Measurements from ENCODE around the gene OPRL1. TPM values are rescaled to one million over a fixed set of nuclear protein-coding genes. Genes with fewer than 3 reads are reported as not detected.

The OPRL1 gene
- total RNA-seq, 1 experiment from 2014 or later = 0.59 TPM

DNA sequence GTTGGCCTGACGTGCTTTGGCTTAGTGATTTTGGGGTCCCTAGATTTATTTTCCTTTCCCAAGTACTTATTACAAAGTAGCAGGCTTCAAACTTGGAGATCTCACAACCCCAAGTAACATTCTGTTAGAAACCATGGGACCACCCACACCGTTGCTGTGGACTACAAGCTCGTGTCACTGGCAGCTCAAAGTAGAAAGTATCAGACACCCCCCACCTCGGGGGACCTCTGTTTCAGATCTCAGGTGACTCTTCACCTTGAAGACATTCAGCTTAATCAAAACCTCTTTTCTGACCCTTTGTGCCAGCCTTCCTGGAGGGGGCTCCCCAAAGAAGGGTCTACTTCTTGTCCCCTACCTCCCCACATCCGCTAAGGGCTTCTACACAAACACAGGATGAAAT lies 68.7 kb downstream of the OPRL1 start:
- Histone ChIP-seq H3K4me1 (no peaks in the 10 kb centered on the region), H3K4me3 (ENCODE audit: low read depth, low read length) (no peak overlapping the region), H3K27me3 (replicated peaks; ENCODE audit: control insufficient read depth, insufficient read depth, low read length) (no peaks in the 10 kb centered on the region), H3K36me3 (ENCODE audit: control insufficient read depth, insufficient read depth, low read length) (no peaks in the 10 kb centered on the region), H3K9me3 (peaks cover 24% of the 10 kb centered on the region)
- ChIA-PET CTCF (no interaction called here), POLR2A (no interaction called here)
- no TSS peak for BruUV-seq (replicated peaks)
- peaks cover 18% of the 10 kb centered on the region for H3K9me3 Mint-ChIP-seq (ENCODE audit: unreplicated experiment)
- H3K36me3 Mint-ChIP-seq (ENCODE audit: insufficient read depth, unreplicated experiment) = no peaks in the 10 kb centered on the region
- H3K27ac Mint-ChIP-seq (ENCODE audit: unreplicated experiment) = no peak overlapping the region
- intact Hi-C loops (cut with micrococcal nuclease; ENCODE audit: unreplicated experiment) = no loop called here
- no peak overlapping the region for H3K4me3 Mint-ChIP-seq (ENCODE audit: unreplicated experiment)
- no peaks in the 10 kb centered on the region for H3K4me1 Mint-ChIP-seq (ENCODE audit: low read depth, unreplicated experiment)
- TF ChIP-seq, protein P1, sequence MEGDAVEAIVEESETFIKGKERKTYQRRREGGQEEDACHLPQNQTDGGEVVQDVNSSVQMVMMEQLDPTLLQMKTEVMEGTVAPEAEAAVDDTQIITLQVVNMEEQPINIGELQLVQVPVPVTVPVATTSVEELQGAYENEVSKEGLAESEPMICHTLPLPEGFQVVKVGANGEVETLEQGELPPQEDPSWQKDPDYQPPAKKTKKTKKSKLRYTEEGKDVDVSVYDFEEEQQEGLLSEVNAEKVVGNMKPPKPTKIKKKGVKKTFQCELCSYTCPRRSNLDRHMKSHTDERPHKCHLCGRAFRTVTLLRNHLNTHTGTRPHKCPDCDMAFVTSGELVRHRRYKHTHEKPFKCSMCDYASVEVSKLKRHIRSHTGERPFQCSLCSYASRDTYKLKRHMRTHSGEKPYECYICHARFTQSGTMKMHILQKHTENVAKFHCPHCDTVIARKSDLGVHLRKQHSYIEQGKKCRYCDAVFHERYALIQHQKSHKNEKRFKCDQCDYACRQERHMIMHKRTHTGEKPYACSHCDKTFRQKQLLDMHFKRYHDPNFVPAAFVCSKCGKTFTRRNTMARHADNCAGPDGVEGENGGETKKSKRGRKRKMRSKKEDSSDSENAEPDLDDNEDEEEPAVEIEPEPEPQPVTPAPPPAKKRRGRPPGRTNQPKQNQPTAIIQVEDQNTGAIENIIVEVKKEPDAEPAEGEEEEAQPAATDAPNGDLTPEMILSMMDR (IDR thresholded peaks at IDR 0.05; ENCODE audit: insufficient read depth in 1 of 2, low read depth in 1 of 2, low read length in 1 of 2, severe bottlenecking in 1 of 2, unreplicated experiment in 1 of 2) = no peak
- H3K27me3 Mint-ChIP-seq (ENCODE audit: insufficient read depth, unreplicated experiment) = peaks cover 9% of the 10 kb centered on the region
- DNase-seq = peak in 1 of 2 experiments; percentile 17

DNA sequence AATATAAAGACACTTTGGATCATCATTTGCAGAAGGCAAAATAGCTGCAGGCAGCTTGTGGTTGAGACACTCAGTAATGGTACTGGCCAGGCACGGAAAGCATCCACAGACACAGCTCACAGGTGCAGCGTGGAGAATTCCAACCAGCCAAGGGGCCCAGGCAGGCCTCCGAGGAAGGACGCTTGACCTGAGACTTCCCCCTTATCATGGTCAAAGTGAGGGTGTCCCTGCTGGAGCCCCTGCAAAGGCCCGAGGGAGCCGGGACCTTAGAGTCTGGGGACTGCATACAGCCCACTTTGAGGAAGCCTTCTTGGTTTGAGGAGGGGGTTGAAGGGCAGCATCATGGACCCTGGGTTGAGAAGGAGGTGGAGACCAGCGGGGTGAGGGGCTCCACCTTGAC lies 69.3 kb downstream of the OPRL1 start:
- no peaks in the 10 kb centered on the region for H3K4me1 Mint-ChIP-seq (ENCODE audit: low read depth, unreplicated experiment)
- Histone ChIP-seq H3K9me3 (peaks cover 19% of the 10 kb centered on the region), H3K36me3 (ENCODE audit: control insufficient read depth, insufficient read depth, low read length) (no peaks in the 10 kb centered on the region), H3K4me3 (ENCODE audit: low read depth, low read length) (no peak overlapping the region), H3K4me1 (no peaks in the 10 kb centered on the region), H3K27me3 (replicated peaks; ENCODE audit: control insufficient read depth, insufficient read depth, low read length) (no peaks in the 10 kb centered on the region)
- no peak overlapping the region for H3K27ac Mint-ChIP-seq (ENCODE audit: unreplicated experiment)
- H3K4me3 Mint-ChIP-seq (ENCODE audit: unreplicated experiment) = no peak overlapping the region
- H3K9me3 Mint-ChIP-seq (ENCODE audit: unreplicated experiment) = peaks cover 15% of the 10 kb centered on the region
- TF ChIP-seq, protein P1 (IDR thresholded peaks at IDR 0.05; ENCODE audit: insufficient read depth in 1 of 2, low read depth in 1 of 2, low read length in 1 of 2, severe bottlenecking in 1 of 2, unreplicated experiment in 1 of 2) = no peak
- no TSS peak for BruUV-seq (replicated peaks)
- CTCF ChIA-PET = no interaction called here
- no peaks in the 10 kb centered on the region for H3K36me3 Mint-ChIP-seq (ENCODE audit: insufficient read depth, unreplicated experiment)
- intact Hi-C loops (cut with micrococcal nuclease; ENCODE audit: unreplicated experiment) = no loop called here
- peaks cover 10% of the 10 kb centered on the region for H3K27me3 Mint-ChIP-seq (ENCODE audit: insufficient read depth, unreplicated experiment)
- DNase-seq = no peak
- POLR2A ChIA-PET = no interaction called here

DNA sequence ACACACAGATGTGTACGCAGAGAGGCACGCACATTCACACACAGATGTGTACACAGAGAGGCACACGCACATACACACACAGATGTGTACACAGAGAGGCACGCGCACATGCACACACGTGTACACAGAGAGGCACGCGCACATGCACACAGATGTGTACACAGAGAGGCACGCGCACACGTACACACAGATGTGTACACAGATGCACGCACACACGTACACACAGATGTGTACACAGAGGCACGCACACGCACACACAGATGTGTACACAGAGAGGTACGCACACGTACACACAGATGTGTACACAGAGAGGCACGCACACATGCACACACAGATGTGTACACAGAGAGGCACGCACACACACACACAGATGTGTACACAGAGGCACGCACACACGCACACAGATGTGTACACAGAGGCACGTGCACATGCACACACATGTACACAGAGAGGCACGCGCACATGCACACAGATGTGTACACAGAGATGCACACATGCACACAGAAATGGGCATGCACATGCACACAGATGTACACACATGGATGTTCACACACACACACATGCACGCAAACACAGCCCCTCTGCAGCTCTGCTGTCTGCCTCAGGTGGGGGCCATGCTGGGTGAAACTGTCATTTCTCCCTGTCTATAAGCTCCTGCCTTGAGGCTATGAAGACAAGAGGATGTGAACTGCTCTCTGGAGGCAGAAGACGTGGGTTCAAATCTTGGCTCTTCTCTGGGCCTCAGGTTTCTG lies 70.1 kb downstream of the OPRL1 start:
- ChIA-PET POLR2A (no interaction called here), CTCF (interaction anchor here (1.0 kb wide), 1 partner anchor 48 kb away, joined by 3 read pairs; no protein-coding TSS in a partner anchor)
- Histone ChIP-seq H3K36me3 (ENCODE audit: control insufficient read depth, insufficient read depth, low read length) (no peaks in the 10 kb centered on the region), H3K9me3 (peaks cover 11% of the 10 kb centered on the region), H3K27me3 (replicated peaks; ENCODE audit: control insufficient read depth, insufficient read depth, low read length) (no peaks in the 10 kb centered on the region; the same call in 1 of the 2 replicates), H3K4me3 (ENCODE audit: low read depth, low read length) (no peak overlapping the region), H3K4me1 (no peaks in the 10 kb centered on the region)
- Mint-ChIP-seq H3K9me3 (ENCODE audit: unreplicated experiment) (peaks cover 6% of the 10 kb centered on the region), H3K4me1 (ENCODE audit: low read depth, unreplicated experiment) (no peaks in the 10 kb centered on the region), H3K27ac (ENCODE audit: unreplicated experiment) (no peak overlapping the region), H3K36me3 (ENCODE audit: insufficient read depth, unreplicated experiment) (no peaks in the 10 kb centered on the region), H3K27me3 (ENCODE audit: insufficient read depth, unreplicated experiment) (peaks cover 10% of the 10 kb centered on the region), H3K4me3 (ENCODE audit: unreplicated experiment) (no peak overlapping the region)
- DNase-seq = peak in 1 of 2 experiments; percentile 27
- no TSS peak for BruUV-seq (replicated peaks)
- intact Hi-C loops (cut with micrococcal nuclease; ENCODE audit: unreplicated experiment) = no loop called here
- TF ChIP-seq, protein P1 (IDR thresholded peaks at IDR 0.05; ENCODE audit: insufficient read depth in 1 of 2, low read depth in 1 of 2, low read length in 1 of 2, severe bottlenecking in 1 of 2, unreplicated experiment in 1 of 2) = no peak

Small RNAs within 50 kb of the gene (microRNA-seq; reads per million reads assigned to microRNA genes)
- 4.1 reads per million, percentile 27 among the genes with 10 or more reads in this experiment for gene MIR6813

Other genes starting within 250 kb of the OPRL1 start
- 9.1 and 9.5 TPM in 2 replicates for gene ZBTB46, start 248.8 kb upstream of the OPRL1 start, total RNA-seq (2022)
- 0.27 TPM in 1 of 2 replicates, not detected in the other for gene ABHD16B, start 218.6 kb upstream of the OPRL1 start, total RNA-seq (2022)
- gene TPD52L2, start 214.8 kb upstream of the OPRL1 start, total RNA-seq (2022) = 286 and 293 TPM in 2 replicates
- 117 and 124 TPM in 2 replicates for gene DNAJC5, start 185.0 kb upstream of the OPRL1 start, total RNA-seq (2022)
- gene UCKL1, start 123.7 kb upstream of the OPRL1 start, total RNA-seq (2022) = 101 and 113 TPM in 2 replicates
- 40.0 and 47.9 TPM in 2 replicates for gene ZNF512B, start 110.2 kb upstream of the OPRL1 start, total RNA-seq (2022)
- gene SAMD10, start 100.4 kb upstream of the OPRL1 start, total RNA-seq (2022) = 13.4 and 13.6 TPM in 2 replicates
- 176 and 181 TPM in 2 replicates for gene PRPF6, start 99.0 kb upstream of the OPRL1 start, total RNA-seq (2022)
- 3.2 and 3.3 TPM in 2 replicates for gene C20orf204, start 43.9 kb upstream of the OPRL1 start, total RNA-seq (2022)
- 0.44 and 0.84 TPM in 2 replicates for gene SOX18, start 30.4 kb upstream of the OPRL1 start, total RNA-seq (2022)
- gene TCEA2, start 16.9 kb upstream of the OPRL1 start, total RNA-seq (2022) = 39.9 and 48.3 TPM in 2 replicates
- 29.3 and 34.3 TPM in 2 replicates for gene RGS19, start 564 bp upstream of the OPRL1 start, total RNA-seq (2022)
- not detected in 2 replicates for gene LKAAEAR1, start 4.3 kb downstream of the OPRL1 start, total RNA-seq (2022)
- gene NPBWR2, start 27.5 kb downstream of the OPRL1 start, total RNA-seq (2022) = not detected in 2 replicates
- gene MYT1, start 84.4 kb downstream of the OPRL1 start, total RNA-seq (2022) = 0.25 and 0.65 TPM in 2 replicates
- 79.5 and 101 TPM in 2 replicates for gene PCMTD2, start 175.7 kb downstream of the OPRL1 start, total RNA-seq (2022)

Measured in Caco-2 (cell line).